Testis (tissue), 2 donors: ENCODE measurements around the gene ADORA1.

Source experiments
- CTCF ChIP-seq, 3 experiments: fragments of 450-650 bp in 2 of 3; fragments of 200-600 bp in 1 of 3; sonication (generic) in 1 of 3; IDR thresholded peaks; one replicate each; pipeline ENCODE4 v1.5.1; 2016 to 2019; ENCODE audit warnings: antibody characterized with exemption in 3 of 3, mild to moderate bottlenecking in 2 of 3, moderate library complexity in 1 of 3
- POLR2A ChIP-seq: fragments of 450-650 bp; IDR thresholded peaks from one replicate; pipeline ENCODE4 v1.6.1; 2017; ENCODE audit warnings: antibody characterized with exemption, mild to moderate bottlenecking, moderate library complexity

GRCh38 chr1:203210350-203210749 lies 82.8 kb downstream of the ADORA1 start:
- TF ChIP-seq CTCF (IDR thresholded peaks at IDR 0.05) (no peak), POLR2A (no peak)
